Measurements from ENCODE around the gene CHSY3. TPM values are rescaled to one million over a fixed set of nuclear protein-coding genes. Genes with fewer than 3 reads are reported as not detected.

The CHSY3 gene
- polyA plus RNA-seq, 3 donors = not detected

DNA sequence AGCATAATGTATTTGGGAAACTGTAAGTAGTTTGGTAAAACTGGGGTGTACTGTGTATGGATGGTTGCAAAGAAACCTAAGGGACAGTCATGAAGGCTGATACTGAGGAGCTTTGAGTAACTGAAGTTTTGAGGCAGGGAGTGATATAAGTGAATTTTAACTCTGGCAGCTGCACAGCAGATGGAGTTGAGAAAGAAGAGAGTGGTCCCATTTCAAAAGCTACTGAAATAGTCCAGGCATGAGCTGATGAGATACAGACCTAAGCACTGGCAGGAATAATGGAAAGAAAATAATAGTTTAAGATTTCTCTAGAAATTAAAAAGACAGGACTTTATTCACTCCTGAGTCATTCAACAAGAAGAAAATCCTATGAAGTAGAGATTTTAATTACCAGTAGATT, 232.0 kb downstream of the CHSY3 start:
- intact Hi-C loops (cut with micrococcal nuclease) = no loop called here
- Mint-ChIP-seq H3K27ac (no peak overlapping the region), H3K4me3 (no peak overlapping the region), H3K27me3 (ENCODE audit: low read depth in 3 of 3) (peaks cover 0 to 1% (median 0%) of the 10 kb centered on the region in 3 donors), H3K4me1 (no peaks in the 10 kb centered on the region), H3K36me3 (no peaks in the 10 kb centered on the region), H3K9me3 (no peaks in the 10 kb centered on the region)
- TF ChIP-seq CTCF (IDR thresholded peaks at IDR 0.05) = no peak
- Histone ChIP-seq H3K36me3 (replicated peaks in 1 of 2; ENCODE audit: control insufficient read depth in 1 of 2, insufficient read depth in 2 of 2, low read length in 2 of 2) (no peaks in the 10 kb centered on the region), H3K9ac (ENCODE audit: insufficient read depth, low read length, poor library complexity, severe bottlenecking) (no peak overlapping the region), H3K9me3 (replicated peaks in 1 of 2; ENCODE audit: control insufficient read depth in 1 of 2, insufficient read depth in 1 of 2, low read length in 2 of 2) (no peaks in the 10 kb centered on the region), H3K4me3 (replicated peaks in 1 of 3; ENCODE audit: low read depth in 2 of 3, low read length in 3 of 3) (no peak overlapping the region), H3K27ac (ENCODE audit: low read depth in 1 of 2, low read length in 2 of 2) (no peak overlapping the region), H3K27me3 (ENCODE audit: control insufficient read depth in 2 of 2, insufficient read depth in 2 of 2, low read length in 2 of 2) (no peaks in the 10 kb centered on the region), H3K4me1 (ENCODE audit: control insufficient read depth in 1 of 2, insufficient read depth in 2 of 2, low read length in 2 of 2) (no peaks in the 10 kb centered on the region), H3K4me2 (replicated peaks; ENCODE audit: extremely low read depth, low read length, poor library complexity, severe bottlenecking) (no peak overlapping the region), H2AFZ (ENCODE audit: insufficient read depth, low read depth, low read length, poor library complexity, severe bottlenecking) (no peak overlapping the region), H3K79me2 (ENCODE audit: insufficient read depth, low read length) (no peaks in the 10 kb centered on the region), H4K20me1 (ENCODE audit: insufficient read depth, low read length) (no peaks in the 10 kb centered on the region)
- DNase-seq = no peak

GRCh38 chr5:130137681-130138080, 233.4 kb downstream of the CHSY3 start:
- no peak overlapping the region for H3K4me3 ChIP-seq (replicated peaks in 1 of 3; ENCODE audit: low read depth in 2 of 3, low read length in 3 of 3)
- no peak overlapping the region for H3K27ac Mint-ChIP-seq
- no peaks in the 10 kb centered on the region for H3K27me3 ChIP-seq (ENCODE audit: control insufficient read depth in 2 of 2, insufficient read depth in 2 of 2, low read length in 2 of 2)
- no peak overlapping the region for H3K4me3 Mint-ChIP-seq
- H2AFZ ChIP-seq (ENCODE audit: insufficient read depth, low read depth, low read length, poor library complexity, severe bottlenecking) = no peak overlapping the region
- peaks cover 0 to 1% (median 1%) of the 10 kb centered on the region in 3 donors for H3K27me3 Mint-ChIP-seq (ENCODE audit: low read depth in 3 of 3)
- no peak for DNase-seq
- H3K27ac ChIP-seq (ENCODE audit: low read depth in 1 of 2, low read length in 2 of 2) = no peak overlapping the region
- H3K9me3 ChIP-seq (replicated peaks in 1 of 2; ENCODE audit: control insufficient read depth in 1 of 2, insufficient read depth in 1 of 2, low read length in 2 of 2) = no peaks in the 10 kb centered on the region
- no peaks in the 10 kb centered on the region for H3K9me3 Mint-ChIP-seq
- TF ChIP-seq CTCF (IDR thresholded peaks at IDR 0.05) = no peak
- H4K20me1 ChIP-seq (ENCODE audit: insufficient read depth, low read length) = no peaks in the 10 kb centered on the region
- H3K36me3 ChIP-seq (replicated peaks in 1 of 2; ENCODE audit: control insufficient read depth in 1 of 2, insufficient read depth in 2 of 2, low read length in 2 of 2) = no peaks in the 10 kb centered on the region
- H3K79me2 ChIP-seq (ENCODE audit: insufficient read depth, low read length) = no peaks in the 10 kb centered on the region
- H3K9ac ChIP-seq (ENCODE audit: insufficient read depth, low read length, poor library complexity, severe bottlenecking) = no peak overlapping the region
- H3K36me3 Mint-ChIP-seq = no peaks in the 10 kb centered on the region
- no peaks in the 10 kb centered on the region for H3K4me1 Mint-ChIP-seq
- WGBS (ENCODE audit: insufficient coverage) = no CpG with 5 or more reads among the region's 1 CpG
- H3K4me1 ChIP-seq (ENCODE audit: control insufficient read depth in 1 of 2, insufficient read depth in 2 of 2, low read length in 2 of 2) = no peaks in the 10 kb centered on the region
- no peak overlapping the region for H3K4me2 ChIP-seq (replicated peaks; ENCODE audit: extremely low read depth, low read length, poor library complexity, severe bottlenecking)
- intact Hi-C loops (cut with micrococcal nuclease) = no loop called here
